ENCODE measurements around the gene CLTB.

Gene CLTB

GRCh38 chr5:176360894-176361436 is 55.4 kb downstream of the CLTB start:
- H3K27ac ChIP-seq = peak overlapping the region; percentile 31
- no peak for DNase-seq (ENCODE audit: low read depth, low spot score)

- no peak overlapping the region for H3K27ac ChIP-seq
- DNase-seq (ENCODE audit: low read depth, low spot score) = peak; percentile 3
Measured at GRCh38 chr5:176359658-176360057, 56.7 kb downstream of the CLTB start.

GRCh38 chr5:176356179-176356566 is 60.2 kb downstream of the CLTB start:
- no peak overlapping the region for H3K27ac ChIP-seq
- DNase-seq (ENCODE audit: low read depth, low spot score) = no peak

- no peak overlapping the region for H3K27ac ChIP-seq
- no peak for DNase-seq (ENCODE audit: low read depth, low spot score)
Measured at GRCh38 chr5:176355400-176356178, 60.8 kb downstream of the CLTB start.

GRCh38 chr5:176353533-176353932 is 62.8 kb downstream of the CLTB start:
- no peak overlapping the region for H3K27ac ChIP-seq
- no peak for DNase-seq (ENCODE audit: low read depth, low spot score)

GRCh38 chr5:176352116-176352878 is 64.0 kb downstream of the CLTB start:
- no peak for DNase-seq (ENCODE audit: low read depth, low spot score)
- no peak overlapping the region for H3K27ac ChIP-seq

- no peak overlapping the region for H3K27ac ChIP-seq
- no peak for DNase-seq (ENCODE audit: low read depth, low spot score)
Measured at GRCh38 chr5:176350416-176350815, 65.9 kb downstream of the CLTB start.

- DNase-seq (ENCODE audit: low read depth, low spot score) = no peak
- no peak overlapping the region for H3K27ac ChIP-seq
Measured at GRCh38 chr5:176342766-176343458, 73.4 kb downstream of the CLTB start.
